ENCODE data around the gene ARHGAP15.

- TF ChIP-seq EZH2 (IDR thresholded peaks at IDR 0.05; ENCODE audit: low read depth, unreplicated experiment): no peak
- TF ChIP-seq POLR2AphosphoS5 (IDR thresholded peaks at IDR 0.05; ENCODE audit: low read depth): no peak
- TF ChIP-seq REST (IDR thresholded peaks at IDR 0.05; ENCODE audit: unreplicated experiment): no peak
- no peak for TF ChIP-seq CTCF (conservative IDR thresholded peaks at IDR 0.05; ENCODE audit: low read depth in 2 of 2)
These were observed 5.3 kb upstream of the ARHGAP15 start for GRCh38 chr2:143123911-143124310.

All from GM23338 (cell line).